GM21381 (cell line): ENCODE data around the gene FMN2.
"Not testable (repeated sequence)": the region's sequence is repeated elsewhere in the genome, so short reads cannot be mapped to it uniquely, and the experiment has no call there.

Experiments used
- ATAC-seq: cut with Tn5 transposase; IDR thresholded peaks from one replicate; pipeline ENCODE4 v1.9.1; 2021; ENCODE audit warnings: mild to moderate bottlenecking, moderate library complexity; ENCODE audit not compliant: unreplicated experiment

Gene FMN2

DNA sequence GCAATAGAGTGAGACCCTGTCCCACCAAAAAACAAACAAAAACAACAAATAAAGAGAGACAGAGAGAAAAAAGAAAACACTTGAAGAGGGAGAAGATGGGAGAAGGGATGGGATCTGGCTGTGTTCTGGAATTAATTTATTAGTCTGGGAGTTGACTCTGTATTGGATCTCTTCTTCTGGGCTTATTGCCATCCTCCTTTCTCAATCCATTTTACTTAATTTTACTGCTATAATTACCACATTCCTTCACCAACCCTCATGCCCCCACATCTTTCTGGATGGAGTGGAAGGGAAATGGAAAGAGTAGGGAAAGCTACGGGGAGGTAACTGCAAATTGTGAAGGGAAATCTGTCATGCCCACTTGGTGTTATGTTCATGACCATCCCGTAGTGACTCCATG lies 42.9 kb downstream of the FMN2 start:
- ATAC-seq = no peak

DNA sequence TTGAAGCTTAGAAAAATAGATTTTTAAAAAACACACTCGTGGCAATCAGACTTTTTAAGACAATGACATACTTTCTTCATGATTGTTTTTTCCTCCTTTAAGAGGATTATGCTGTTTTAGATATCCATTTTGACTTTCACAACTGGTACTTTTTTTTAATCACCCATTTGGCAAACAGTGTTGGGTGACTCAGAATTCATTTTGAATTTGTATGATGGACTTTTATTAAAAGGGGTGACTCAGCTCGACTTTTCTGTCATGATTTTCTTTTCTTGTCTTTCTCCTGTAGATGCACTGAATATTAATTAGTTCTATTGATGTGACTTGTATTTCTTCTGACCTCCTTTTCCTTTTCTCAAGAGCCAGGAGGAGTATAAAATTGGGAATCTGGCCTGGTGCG lies 44.7 kb downstream of the FMN2 start:
- ATAC-seq = no peak

GRCh38 chr1:240138867-240139266 lies 47.2 kb downstream of the FMN2 start:
- ATAC-seq = no peak

DNA sequence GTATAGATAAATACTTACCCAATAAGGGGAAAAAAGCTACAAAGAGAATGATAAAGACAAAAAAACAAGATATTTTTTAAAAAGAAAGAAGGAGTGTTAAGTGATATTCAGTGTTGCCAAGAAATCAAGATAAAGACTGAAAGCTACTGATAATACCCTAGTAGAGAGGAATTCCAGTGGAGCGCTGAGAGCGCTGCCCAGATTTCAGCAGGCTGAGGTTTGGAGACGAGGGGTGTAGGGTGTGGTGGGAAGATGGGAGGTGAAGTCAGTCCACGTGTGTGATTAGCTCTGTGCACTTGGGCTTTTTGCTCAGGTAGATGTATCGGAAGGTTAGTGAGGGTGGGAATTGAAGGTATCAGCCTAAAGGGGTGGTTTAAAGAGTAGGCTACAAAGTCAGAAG lies 47.8 kb downstream of the FMN2 start:
- no peak for ATAC-seq

GRCh38 chr1:240145120-240145519 lies 53.4 kb downstream of the FMN2 start:
- ATAC-seq = no peak

- no peak for ATAC-seq
Measured at GRCh38 chr1:240148333-240148732, 56.6 kb downstream of the FMN2 start.

DNA sequence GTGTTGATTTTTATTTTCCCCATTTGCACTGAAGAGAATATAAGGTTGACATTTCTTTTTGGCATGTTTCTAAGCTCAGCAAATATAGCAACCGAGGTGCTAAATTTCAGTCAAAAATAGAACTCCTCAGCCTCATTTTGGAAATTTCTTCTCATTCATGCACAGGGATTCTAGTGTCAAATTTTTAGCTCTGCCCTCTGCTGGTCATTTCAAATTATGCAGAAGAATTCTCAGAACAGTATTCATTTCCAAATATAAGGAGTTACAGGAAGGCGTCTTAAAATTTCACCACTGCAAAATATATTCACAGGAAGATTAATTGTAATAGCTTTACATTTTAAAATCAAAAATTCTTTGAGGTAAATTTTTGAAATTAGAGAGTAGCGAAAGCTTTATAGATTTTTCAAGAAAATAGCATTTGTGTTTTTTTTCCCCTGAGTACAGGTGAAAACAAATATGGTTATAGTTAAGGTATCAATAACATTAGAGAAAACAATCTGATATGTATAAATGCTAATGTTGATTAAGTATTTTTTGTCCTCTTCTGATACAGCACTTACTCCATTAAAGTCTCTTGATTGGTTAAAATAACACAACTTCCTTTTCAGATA lies 57.9 kb downstream of the FMN2 start:
- ATAC-seq = peak; percentile 52

GRCh38 chr1:240151136-240151735 lies 59.6 kb downstream of the FMN2 start:
- no peak for ATAC-seq

- ATAC-seq = no peak
Measured at GRCh38 chr1:240152611-240153297, 61.1 kb downstream of the FMN2 start.

DNA sequence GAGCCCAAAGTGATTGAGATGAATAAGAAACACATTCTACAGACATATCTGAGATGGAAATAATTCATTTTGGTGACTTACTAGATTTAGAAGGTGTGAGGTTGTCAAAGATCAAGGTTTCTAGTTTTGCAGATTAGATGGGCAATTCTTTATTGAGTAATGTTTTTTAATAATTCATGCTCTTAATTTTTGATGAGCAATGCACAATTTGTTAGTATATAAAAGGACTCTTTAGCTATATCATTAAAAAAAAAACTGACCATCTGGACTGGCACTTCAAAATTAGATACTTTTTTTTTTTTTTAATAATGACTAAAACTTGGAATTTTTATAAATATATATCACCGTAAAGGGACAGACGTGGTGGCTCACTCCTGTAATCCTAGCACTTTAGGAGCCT lies 63.9 kb downstream of the FMN2 start:
- no peak for ATAC-seq

DNA sequence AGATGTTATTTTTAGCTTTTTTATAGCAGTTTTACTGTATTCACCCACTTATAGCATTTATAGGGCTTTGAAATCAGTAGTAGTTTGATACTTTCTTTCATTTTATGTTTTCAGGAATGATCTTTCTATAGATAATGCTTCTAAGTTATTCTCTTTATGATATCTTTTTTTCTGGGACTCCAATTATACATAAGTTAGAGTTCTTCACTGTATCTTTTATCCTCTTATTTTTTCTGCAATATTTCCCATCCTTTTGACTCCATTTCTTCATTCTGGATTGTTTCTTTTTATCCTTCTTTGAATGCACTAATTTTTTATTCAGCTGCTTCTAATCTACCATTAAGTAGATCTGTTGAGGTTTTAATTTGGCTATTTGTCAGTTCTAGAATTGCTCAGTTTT lies 73.1 kb downstream of the FMN2 start:
- ATAC-seq = no peak

- ATAC-seq = no peak
Measured at GRCh38 chr1:240169188-240169587, 77.5 kb downstream of the FMN2 start.

DNA sequence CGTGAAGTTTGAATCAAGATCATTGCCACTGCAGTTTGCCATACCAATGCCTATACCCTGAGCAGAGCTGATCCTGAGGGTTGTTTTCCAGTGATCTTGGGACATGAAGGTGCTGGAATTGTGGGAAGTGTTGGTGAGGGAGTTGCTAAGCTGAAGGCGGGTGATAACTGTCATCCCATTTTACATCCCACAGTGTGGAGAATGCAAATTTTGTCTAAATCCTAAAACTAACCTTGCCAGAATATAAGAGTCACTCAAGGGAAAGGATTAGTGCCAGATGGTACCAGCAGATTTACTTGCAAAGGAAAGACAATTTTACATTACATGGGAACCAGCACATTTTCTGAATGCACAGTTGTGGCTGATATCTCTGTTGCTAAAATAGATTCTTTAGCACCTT lies 78.6 kb downstream of the FMN2 start:
- ATAC-seq = no peak

DNA sequence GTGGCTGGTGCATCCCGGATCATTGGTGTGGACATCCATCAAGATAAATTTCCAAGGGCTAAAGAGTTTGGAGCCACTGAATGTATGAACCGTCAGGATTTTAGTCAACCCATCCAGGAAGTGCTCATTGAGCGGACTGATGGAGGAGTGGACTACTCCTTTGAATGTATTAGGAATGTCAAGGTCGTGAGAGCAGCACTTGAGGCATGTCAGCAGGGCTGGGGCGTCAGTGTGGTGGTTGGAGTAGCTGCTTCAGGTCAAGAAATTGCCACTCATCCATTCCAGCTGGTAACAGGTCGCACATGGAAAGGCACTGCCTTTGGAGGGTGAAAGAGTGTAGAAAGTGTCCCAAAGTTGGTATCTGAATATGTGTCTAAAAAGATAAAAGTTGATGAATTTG lies 79.1 kb downstream of the FMN2 start:
- ATAC-seq = no peak

- no peak for ATAC-seq
Measured at GRCh38 chr1:240171907-240172306, 80.2 kb downstream of the FMN2 start.

DNA sequence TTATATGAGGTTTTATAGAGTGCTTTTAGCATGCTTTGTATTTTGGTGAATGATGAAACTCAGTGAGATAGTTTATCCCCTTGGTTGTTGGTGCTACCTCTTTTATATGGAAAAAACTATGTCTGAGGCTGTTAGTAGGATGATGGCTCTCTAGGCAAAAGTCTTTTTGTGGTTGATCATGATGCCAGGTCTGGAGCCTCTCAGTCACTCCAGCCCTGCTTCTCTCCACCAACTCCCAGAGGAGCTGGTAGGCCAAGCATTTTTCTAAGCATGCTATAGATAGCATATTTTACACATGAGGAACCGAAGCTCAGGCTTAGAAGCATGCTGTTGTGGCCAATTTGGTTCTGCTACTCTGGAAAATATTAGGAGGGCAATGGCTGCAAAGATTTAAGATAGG lies 82.2 kb downstream of the FMN2 start:
- ATAC-seq = no peak

DNA sequence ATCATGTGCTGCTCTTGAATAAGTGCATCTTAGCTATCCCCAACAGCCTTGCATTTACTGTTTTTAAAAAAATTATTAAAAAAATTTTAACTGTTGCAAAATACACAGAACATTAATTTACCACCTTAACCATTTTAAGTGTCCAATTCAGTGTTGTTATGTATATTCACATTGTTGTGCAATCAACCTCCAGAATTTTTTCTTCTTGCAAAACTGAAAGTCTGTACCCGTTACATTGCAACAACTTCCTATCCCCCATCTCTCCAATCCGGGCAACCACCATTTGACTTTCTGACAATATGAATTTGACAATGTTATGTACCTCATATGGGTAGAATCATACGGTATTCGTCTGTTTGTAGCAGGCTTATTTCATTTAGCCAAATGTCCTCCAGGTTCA lies 83.1 kb downstream of the FMN2 start:
- ATAC-seq = no peak

DNA sequence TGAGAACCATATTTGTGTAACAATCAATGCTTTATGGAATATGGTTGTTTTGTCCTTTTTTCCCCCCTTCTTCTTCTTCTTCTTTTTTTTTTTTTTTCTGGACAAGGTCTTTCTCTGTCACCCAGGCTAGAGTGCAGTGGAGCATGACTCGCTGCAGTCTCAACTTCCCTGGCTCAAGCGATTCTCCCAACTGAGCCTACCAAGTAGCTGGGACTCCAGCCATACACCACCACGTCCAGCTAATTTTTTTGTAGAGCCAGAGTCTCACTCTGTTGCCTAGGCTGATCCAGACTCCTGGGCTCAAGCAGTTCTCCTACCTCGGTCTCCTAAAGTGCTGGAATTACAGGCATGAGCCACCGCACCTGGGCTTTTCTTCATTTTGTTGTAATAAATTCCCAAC lies 86.7 kb downstream of the FMN2 start:
- ATAC-seq = no peak

GRCh38 chr1:240184682-240185081 lies 93.0 kb downstream of the FMN2 start:
- not testable (repeated sequence) for ATAC-seq

DNA sequence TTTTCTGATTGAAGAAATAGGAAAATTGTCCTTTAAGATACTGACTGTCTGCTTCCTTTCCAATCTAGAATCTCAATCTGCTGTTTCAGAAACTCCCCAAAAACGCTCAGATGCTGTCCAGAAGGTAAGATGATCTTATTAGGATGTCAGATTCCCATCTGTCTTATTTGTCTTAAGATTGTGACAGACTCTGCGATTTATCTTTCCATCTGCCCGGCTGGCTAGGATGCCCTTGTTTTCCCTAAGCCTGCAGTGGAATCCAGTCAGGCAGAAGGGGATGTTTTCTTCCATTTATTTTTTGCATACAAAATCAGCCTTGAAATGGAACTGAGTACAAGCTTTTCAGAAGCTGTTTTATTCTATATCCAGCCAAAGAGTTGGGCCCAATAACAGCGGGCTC lies 96.5 kb downstream of the FMN2 start:
- no peak for ATAC-seq

DNA sequence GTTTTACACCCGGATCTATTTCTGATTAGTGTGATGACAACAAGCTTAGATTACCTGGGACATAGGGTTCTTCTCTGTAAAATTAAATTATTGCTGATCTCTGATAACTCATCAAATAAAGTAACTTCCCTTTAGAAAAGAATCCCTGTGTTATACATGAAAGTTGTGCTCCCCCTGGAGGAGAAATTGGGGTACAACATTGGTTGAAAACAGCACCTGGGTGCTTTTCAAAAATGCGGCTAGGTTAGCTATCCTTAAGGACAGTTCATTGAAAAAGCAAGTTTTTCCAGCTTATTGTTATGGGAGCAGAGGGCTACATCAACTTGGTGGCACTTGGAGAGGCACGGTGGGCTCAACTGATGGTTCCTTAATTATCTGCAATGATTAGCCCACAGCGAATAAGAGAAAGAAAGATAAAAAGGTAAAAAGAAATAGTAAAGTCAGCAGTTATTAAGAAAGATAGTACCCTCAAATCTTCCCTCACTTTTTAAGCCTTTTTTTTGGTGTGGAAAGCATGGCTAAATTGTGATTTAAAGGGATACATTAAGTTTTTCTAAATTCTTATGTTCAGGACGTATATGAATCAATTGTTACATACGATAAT lies 97.8 kb downstream of the FMN2 start:
- peak; percentile 73 for ATAC-seq

DNA sequence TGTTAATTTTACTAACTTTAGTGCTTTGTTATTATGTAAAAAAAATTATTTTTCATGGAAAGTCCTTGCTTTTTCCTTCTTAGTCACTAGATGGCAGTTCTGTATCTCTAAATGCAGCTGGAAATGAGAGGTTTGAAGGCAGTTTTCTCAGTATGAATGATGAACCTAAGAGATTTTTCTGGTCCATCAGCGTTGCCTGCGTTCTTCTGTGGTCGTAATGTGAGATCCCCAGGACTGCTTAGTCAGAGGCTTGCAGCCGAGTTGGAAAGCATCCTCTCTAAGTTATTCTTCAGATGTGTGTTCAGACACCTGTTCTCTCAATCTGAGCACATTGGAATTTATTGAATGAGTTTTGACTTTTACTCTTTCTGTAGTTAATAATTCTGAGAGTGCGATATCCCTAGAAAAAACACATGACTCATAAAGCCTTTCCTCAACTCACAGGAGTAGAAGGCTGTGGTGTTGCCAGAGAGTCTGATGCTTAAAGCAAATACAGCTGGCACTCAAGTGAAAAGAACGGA lies 99.3 kb downstream of the FMN2 start:
- ATAC-seq = no peak
